Hematopoietic multipotent progenitor cell (in vitro differentiated cells): ENCODE data around the gene ZKSCAN5. TPM values are rescaled to one million over a fixed set of nuclear protein-coding genes. Genes with fewer than 3 reads are reported as not detected.

ENCODE experiments used
- DNase-seq, 3 donors: peaks; one replicate each; pipeline ENCODE4 v3.0.0-alpha.2; 2011 to 2015; ENCODE audit warnings: low read depth in 2 of 3, low spot score in 2 of 3
- total RNA-seq: library from RNA; depleted of rRNA; stranded (reverse); fragments of >200 nt; gene quantifications from one replicate; pipeline ENCODE4 v1.2.3, GENCODE V29; 2012

Gene ZKSCAN5
- 6.5 TPM for total RNA-seq

DNA sequence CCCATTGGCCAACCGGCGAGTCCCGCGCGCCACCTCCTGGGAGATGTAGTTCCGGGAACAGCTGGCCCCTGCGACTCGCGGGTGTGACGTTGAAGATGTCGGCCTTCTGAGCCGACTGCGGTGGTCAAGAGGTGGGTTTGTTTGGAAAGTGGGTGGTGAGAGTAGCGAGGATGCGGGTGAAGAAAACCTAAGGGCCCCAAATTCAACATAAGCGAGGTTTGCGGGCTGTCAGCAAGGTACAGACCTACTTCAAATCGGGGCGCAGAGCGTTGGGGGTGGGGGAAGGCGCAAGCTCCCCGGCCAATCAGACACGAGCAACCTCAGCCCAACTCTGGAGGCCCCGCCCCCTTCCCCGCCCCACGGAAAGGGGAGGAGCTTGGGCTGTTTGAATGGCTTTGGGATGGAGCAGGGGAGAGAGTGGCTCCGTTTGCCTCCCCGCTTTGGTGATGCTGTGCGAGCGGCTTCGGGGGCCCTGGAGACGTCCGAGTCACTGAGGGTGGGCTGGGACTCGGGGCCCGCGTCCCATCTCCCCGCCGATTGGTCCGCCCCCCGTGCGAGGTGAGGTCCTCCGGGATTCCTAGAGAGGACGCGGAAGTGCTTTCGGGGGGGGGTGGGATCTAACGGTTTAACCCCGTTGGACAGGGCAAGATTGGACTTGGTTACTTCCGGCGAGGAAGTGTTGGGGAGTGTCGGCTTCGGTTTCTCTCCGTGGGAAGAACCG is at the start of gene ZKSCAN5:
Gene ZKSCAN5, plus strand, starts transcription at position 60 of the 721 bp plus-strand sequence. CDS start 1,383 bp downstream, outside the sequence.
- peak; percentile 97 to 98 (median 98) for DNase-seq

DNA sequence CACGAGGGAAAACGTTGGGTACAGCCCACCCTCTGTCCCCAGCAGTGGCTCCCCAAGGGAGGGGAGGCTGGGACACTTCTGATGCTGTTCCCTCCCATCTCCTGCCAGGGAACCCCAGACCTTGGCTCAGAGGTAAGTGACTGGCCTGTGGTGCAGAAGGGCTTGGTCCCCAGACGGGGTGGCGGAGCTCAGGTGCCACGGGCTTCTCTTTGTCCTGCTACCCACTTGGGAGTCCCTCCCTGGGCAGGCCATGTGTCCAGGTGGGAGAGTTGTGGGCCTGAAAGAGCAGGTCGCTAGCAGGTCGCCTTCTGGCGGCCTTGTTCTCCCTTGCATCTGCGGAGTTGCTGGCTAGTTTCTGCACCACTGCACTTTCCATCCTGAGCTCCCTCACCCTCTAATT is 48.6 kb upstream of the ZKSCAN5 start:
- DNase-seq, result no peak

DNA sequence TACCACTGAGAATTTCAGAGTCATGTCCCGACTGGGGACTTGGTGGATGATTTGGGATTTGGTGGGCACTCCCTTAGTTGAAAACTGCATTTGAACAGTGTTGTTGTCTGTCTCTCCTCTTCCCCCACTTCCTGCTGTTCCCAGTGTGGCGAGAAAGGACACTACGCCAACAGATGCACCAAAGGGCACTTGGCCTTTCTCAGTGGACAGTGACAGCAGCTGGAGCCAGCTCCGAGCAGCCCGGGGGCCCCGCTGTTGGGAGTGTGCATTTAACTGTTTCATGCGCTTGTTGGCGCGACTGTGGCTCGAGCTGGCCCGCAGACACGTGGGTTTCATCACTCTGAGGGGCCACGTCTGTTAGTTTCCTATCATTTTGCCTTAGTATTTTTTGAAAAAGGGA is 48.2 kb upstream of the ZKSCAN5 start:
- no peak for DNase-seq

- DNase-seq, result no peak
Measured at GRCh38 chr7:99457050-99457649, 47.3 kb upstream of the ZKSCAN5 start.

- no peak for DNase-seq
Measured at GRCh38 chr7:99457650-99458493, 46.6 kb upstream of the ZKSCAN5 start.

DNA sequence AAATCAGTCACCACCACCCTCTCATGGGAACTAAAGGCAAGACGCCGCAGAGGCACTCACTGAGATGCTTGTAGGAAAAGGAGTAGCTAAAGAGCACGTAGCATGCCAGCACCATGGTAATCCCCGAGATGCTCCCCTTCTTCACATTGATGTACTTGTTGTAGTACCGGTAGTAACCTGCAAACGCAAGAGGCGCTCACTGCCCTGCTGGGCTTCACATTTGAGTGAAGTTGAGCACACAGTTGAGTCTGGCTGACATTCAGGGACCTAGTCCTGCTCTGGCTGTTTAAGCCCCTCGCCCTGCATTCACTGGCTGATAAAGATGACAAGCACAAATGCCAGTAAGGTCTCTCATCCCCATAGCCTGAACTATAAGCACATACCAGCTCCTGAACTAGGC is 45.4 kb upstream of the ZKSCAN5 start:
- DNase-seq, result peak in 2 of 3 donors; percentile 14 to 29

GRCh38 chr7:99460651-99461050 is 43.8 kb upstream of the ZKSCAN5 start:
- DNase-seq, result no peak

DNA sequence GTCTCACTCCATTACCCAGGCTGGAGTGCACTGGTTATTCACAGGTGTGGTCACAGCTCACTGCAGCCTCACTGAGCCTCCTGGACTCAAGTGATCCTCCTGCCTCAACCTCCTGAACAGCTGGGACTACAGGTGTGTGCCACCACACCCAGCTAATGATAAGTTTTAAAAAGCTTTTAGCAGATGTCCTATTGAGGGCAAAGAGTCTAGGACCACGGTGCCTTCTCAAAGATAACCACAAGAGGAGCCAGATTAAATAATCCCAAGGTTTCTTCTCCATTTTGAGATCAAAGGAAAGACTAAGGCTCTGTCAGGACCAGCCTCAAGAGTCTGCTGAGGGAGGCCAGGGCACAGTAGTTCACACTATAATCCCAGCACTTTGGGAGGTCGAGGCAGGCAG is 43.2 kb upstream of the ZKSCAN5 start:
- DNase-seq, result no peak

DNA sequence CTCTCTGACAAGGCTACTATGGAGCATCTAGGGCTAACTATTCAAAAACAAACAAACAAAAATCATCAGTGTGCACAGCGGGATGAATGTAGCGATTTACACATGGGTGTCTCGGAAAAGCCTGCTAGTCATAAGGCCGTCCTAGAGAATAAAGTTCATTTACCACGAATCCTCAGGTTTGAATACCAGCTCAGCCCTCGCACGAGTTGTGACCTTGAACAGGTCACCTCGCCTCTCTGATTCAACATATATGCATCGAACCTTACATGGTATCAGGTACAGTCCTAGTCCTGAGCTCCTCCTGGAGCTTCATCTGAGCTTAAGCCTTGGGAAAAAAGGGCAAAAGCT is 39.1 kb upstream of the ZKSCAN5 start:
- DNase-seq, result no peak

- DNase-seq, result no peak
Measured at GRCh38 chr7:99468336-99468918, 36.0 kb upstream of the ZKSCAN5 start.

GRCh38 chr7:99469381-99470065 is 34.9 kb upstream of the ZKSCAN5 start:
- no peak for DNase-seq

DNA sequence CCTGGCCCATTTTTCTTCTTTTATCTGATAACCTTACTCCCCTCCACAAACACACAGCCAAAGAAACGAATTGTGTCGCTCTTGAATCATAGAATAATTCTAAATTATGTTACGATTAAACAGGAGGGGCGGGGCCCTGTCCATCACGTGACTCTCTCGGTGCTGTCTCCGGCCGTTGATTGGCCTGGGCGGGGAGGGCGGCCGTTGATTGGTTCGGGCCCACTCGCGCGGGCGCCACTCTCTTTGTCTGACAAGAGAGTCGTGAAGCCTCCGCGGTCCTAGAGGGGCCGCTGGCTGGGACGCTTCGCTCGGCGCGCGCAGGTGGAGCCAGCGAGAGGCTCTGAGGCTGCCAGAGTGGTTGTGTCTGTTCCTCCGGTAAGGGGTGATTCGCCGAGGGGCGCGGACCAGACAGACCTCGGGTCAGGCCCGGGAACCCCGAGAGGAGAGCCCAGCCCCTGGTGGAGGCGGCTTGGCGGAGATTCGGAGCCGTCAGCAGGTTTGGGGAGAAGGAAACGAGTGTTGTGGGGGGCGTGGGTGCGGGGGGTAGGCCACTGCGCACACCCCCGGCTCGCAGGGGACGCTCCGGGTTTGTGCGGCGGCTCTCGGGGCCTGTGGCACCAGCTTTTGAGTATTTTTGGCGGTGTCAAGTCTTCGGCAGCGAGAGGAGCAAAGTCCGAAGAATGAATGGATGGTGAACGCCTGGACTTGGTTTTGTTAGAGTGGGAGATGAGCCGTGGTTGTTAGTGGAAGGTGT is 31.7 kb upstream of the ZKSCAN5 start, which contains the start of gene ZNF789:
Gene ZNF789, plus strand, starts transcription at position 330 of the 754 bp plus-strand sequence. CDS start 3,567 bp downstream, outside the sequence.
- peak; percentile 81 to 98 (median 97) for DNase-seq

DNA sequence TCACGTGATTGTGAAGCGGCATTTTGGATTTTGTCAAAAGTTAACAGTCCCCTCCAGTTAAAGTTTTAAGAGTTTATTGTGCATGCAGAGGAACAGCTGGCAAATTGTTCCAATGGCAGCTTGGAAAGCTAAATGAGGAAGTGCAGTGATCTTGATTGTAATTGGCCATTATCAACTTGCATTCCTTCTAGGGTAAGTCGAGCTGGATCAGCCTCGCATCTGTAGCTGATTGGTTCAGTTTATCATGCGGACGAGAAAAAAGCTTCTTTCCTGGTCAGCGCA is 31.2 kb upstream of the ZKSCAN5 start:
- DNase-seq, result peak in 2 of 3 donors; percentile 69 to 89

DNA sequence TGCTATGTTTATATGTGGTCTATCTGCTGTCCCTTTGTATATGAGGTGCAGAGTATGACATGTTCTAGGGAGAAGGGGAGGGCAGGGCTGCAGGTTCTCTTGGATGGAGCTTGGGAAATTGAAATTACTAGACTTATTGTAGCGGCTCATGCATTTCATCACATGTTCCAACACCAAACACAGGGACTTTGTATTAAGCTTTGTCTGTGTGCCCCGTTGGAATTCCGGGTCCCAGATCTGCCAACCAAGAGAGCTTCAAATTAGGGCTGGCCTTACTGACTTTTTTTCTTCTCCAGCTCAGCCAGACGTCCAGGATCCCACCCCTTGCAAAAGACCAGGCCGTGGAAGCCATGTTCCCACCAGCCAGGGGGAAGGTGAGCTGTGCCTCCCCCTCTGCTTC is 28.4 kb upstream of the ZKSCAN5 start:
- DNase-seq, result no peak

DNA sequence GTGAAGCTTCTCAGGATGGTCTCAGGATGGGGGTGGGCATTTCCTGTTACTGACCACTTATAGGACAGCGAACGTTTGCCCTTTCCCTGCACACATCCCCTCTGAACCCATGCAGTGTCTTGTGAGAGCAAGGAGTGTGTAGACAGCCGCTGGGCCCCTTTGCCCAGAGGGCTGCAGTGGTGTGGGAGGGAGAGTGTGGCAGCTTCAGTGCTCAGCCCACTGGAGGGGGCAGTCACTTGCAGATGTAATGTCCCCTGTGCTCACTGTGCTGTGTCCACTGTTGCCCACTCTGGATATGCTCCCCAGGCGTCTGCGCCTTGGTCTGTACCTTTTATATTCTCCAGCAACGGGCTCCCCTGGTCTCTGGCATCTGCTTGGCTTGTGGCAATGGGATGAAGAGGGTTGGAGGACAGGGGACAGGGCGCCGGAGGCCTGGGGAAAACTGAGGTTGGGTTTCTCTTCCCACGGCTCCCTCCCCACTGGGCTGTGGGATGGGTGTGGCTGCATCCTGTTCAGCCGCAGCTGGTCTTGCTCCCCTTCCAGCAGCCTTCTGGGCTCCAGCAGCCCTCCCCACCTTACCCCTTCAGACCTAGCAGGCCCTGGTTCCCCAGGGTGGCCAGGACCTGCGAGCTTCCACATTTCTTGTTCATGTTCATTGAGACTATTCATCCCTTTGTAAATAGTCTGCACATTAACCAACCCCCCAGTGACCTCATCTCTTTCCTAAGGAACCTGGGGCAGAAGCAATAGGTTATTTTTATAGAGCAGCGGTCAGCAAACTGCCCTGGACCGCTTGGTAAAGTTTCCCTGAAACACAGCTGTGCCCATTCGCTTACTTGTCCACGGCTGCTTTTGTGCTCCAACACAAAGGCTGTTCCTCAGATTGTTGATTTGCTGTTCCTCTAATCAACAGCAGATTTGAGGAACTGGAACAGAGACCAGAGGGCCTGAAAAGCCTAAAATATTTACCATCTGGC is 25.7 kb upstream of the ZKSCAN5 start:
- no peak for DNase-seq

GRCh38 chr7:99485094-99485493 is 19.4 kb upstream of the ZKSCAN5 start:
- no peak for DNase-seq

DNA sequence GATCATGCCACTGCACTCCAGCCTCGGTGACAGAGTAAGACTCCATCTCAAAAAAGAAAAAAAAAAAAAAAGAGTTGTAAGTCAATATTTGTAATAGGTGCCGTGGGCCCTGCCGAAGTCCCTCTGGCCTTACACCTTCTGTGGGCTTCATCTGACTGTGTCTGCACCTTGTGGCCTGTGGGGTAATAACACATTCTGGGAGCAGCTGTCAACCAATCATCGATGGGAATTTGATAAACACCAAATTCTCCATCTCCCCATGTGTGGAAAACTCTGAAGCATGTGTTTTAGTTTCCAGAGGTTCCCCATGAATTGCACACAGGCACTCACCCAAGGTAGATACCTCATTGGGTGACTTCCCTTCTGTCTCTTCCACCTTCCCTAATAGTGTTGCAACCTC is 15.2 kb upstream of the ZKSCAN5 start:
- DNase-seq, result no peak

GRCh38 chr7:99490878-99491277 is 13.6 kb upstream of the ZKSCAN5 start:
- DNase-seq, result no peak

- DNase-seq, result no peak
Measured at GRCh38 chr7:99493823-99494222, 10.6 kb upstream of the ZKSCAN5 start.
